Esophagus muscularis mucosa (tissue), 4 donors: Measurements from ENCODE around the gene RTBDN. TPM values are rescaled to one million over a fixed set of nuclear protein-coding genes. Genes with fewer than 3 reads are reported as not detected.
"Not testable (repeated sequence)": the region's sequence is repeated elsewhere in the genome, so short reads cannot be mapped to it uniquely, and the experiment has no call there.

Experiments
- DNase-seq: peaks from one replicate; pipeline ENCODE4 v3.0.0-alpha.2; 2017; ENCODE audit errors: extremely low spot score
- H3K27ac ChIP-seq, 4 donors: fragments of 200-600 bp; sonication (generic); replicated peaks in 1 of 4; 1 replicate in 3 of 4; 2 replicates in 1 of 4; pipeline ENCODE4 v1.5.1; 2016 to 2019; ENCODE audit warnings: mild to moderate bottlenecking in 1 of 4
- H3K27me3 ChIP-seq, 4 donors: fragments of 200-600 bp; sonication (generic); one replicate each; pipeline versions ENCODE4 v1.5.1 to v1.6.0; 2016 to 2019
- H3K36me3 ChIP-seq, 4 donors: fragments of 200-600 bp; sonication (generic); one replicate each; pipeline ENCODE4 v1.5.1; 2016 to 2019
- H3K4me1 ChIP-seq, 4 donors: fragments of 200-600 bp; sonication (generic); one replicate each; pipeline ENCODE4 v1.5.1; 2016 to 2019
- H3K4me3 ChIP-seq, 4 donors: fragments of 200-600 bp; sonication (generic); 1 replicate in 2 of 4; 2 replicates in 2 of 4; pipeline ENCODE4 v1.5.1; 2016 to 2019; ENCODE audit warnings: mild to moderate bottlenecking in 4 of 4, moderate library complexity in 1 of 4
- H3K9me3 ChIP-seq, 4 donors: fragments of 200-600 bp; sonication (generic); 1 replicate in 3 of 4; 2 replicates in 1 of 4; pipeline ENCODE4 v1.5.1; 2016 to 2019
- EP300 ChIP-seq: sonication (generic); formaldehyde crosslinking; IDR thresholded peaks from one replicate; pipeline ENCODE4 v1.6.1; 2017; ENCODE audit warnings: antibody characterized with exemption
- POLR2A ChIP-seq: fragments of 450-650 bp; IDR thresholded peaks from one replicate; pipeline ENCODE4 v1.6.1; 2017; ENCODE audit warnings: antibody characterized with exemption, moderate library complexity, mild to moderate bottlenecking, low read depth
- POLR2AphosphoS5 ChIP-seq, 2 donors: sonication (generic); formaldehyde crosslinking; IDR thresholded peaks; one replicate each; pipeline ENCODE4 v1.6.1; 2017; ENCODE audit warnings: antibody characterized with exemption in 2 of 2
- WGBS: methylation state at CpG from one replicate; pipeline ENCODE4 v1.1.5; 2018; 5-methylcytosine and 5-hydroxymethylcytosine counted together
- intact Hi-C: fragments of 100-400 bp; cut with DNase I; formaldehyde crosslinking; loops from one replicate; pipeline ENCODE4 v1.15.1; 2023
- total RNA-seq, 4 donors: library from RNA; depleted of rRNA; stranded (reverse); fragments of >200 nt; gene quantifications; one replicate each; pipeline versions ENCODE4 v1.1.0 to v1.2.1, GENCODE V29; 2016
- TF ChIP-seq, protein P1 (sequence below), 3 experiments: fragments of 200-600 bp in 2 of 3; fragments of 450-650 bp in 1 of 3; sonication (generic) in 2 of 3; IDR thresholded peaks; one replicate each; pipeline ENCODE4 v1.5.1; 2017 to 2019; ENCODE audit warnings: antibody characterized with exemption in 3 of 3, mild to moderate bottlenecking in 2 of 3, moderate library complexity in 1 of 3

The RTBDN gene
- total RNA-seq, 4 donors from 2014 or later = 0.52 to 0.83 TPM; not detected in 2

DNA sequence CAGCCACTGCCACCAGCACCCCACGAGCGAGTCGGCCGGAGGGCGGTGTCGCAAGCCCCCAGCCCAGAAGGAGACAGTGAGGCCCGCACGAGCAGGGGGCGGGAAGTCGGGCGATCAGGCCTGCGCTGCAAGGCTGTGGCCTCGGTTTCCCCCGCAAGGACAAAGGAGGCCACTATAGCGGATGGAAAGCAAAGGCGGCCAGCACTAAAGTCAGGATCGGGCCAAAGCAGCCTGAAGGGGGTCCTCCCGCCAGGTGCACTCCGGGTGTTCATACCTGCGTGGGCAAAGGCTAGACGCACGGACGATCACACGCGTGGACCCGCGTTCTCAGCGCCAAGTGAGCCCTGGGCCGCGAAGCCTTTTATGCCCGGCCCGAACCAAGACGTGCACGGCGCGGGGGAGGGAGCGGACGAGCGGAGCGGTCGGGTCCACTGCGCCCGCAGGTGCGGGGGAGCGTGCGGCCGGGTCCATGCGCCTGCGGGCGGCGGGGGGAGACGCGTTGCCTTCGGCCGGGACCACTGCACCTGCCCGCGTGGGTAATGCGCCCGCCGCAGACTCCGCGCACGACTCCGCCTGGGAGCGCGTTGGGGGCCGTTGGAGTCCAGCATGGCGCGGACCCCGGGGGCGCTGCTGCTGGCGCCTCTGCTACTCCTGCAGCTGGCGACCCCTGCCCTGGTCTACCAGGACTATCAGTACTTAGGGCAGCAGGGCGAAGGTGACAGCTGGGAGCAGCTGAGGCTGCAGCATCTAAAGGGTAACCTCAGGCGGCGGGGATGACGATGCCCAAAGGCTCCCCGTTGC is 32.7 kb downstream of the RTBDN start, which contains the start of the genes PRDX2 and THSD8:
Gene PRDX2, minus strand, starts transcription at position 335 of the 801 bp plus-strand sequence. CDS start 539 bp downstream, outside the sequence.
Gene THSD8, plus strand, starts transcription at position 604 of the 801 bp plus-strand sequence. Its CDS starts 3 bp downstream, at position 607.
- Histone ChIP-seq H3K9me3 (no peaks in the 10 kb centered on the region), H3K4me1 (peaks cover 28 to 42% (median 37%) of the 10 kb centered on the region in 4 donors), H3K27ac (peak within 1 kb of the TSS; percentile 83 to 89 (median 86)), H3K27me3 (no peaks in the 10 kb centered on the region), H3K4me3 (peak within 1 kb of the TSS; percentile 79 to 93 (median 86)), H3K36me3 (peaks cover 6 to 34% (median 25%) of the 10 kb centered on the region in 4 donors)
- intact Hi-C loops = no loop called here
- WGBS = 0% methylated on average over 12 of the region's 78 CpGs
- TF ChIP-seq POLR2A = peak; percentile 53
- TF ChIP-seq, protein P1, sequence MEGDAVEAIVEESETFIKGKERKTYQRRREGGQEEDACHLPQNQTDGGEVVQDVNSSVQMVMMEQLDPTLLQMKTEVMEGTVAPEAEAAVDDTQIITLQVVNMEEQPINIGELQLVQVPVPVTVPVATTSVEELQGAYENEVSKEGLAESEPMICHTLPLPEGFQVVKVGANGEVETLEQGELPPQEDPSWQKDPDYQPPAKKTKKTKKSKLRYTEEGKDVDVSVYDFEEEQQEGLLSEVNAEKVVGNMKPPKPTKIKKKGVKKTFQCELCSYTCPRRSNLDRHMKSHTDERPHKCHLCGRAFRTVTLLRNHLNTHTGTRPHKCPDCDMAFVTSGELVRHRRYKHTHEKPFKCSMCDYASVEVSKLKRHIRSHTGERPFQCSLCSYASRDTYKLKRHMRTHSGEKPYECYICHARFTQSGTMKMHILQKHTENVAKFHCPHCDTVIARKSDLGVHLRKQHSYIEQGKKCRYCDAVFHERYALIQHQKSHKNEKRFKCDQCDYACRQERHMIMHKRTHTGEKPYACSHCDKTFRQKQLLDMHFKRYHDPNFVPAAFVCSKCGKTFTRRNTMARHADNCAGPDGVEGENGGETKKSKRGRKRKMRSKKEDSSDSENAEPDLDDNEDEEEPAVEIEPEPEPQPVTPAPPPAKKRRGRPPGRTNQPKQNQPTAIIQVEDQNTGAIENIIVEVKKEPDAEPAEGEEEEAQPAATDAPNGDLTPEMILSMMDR (IDR thresholded peaks at IDR 0.05) = no peak
- TF ChIP-seq EP300 = no peak
- peak; percentile 95 to 97 for TF ChIP-seq POLR2AphosphoS5 (IDR thresholded peaks at IDR 0.05)
- DNase-seq = no peak

DNA sequence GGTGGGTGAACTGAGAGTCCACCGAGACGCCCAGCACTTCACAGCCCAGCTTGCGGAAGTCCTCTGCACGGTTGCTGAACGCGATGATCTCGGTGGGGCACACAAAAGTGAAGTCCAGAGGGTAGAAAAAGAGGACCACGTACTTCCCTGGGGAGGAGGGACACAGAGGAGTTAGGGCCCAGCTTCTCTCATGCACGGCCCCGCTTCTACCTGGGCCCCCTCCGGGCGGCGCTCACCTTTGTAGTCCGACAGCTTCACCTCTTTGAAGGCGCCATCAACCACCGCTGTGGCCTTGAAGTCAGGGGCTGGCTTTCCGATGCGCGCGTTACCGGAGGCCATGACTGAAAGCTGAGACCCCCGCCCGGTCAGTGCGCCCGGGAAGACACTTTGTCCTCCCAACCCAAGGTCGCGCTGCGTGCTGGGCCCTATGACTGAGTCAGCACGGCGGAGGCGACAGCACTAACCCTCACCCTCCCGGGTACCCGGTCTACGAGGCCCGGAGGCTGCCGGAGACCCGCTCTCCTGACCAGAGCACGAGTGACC is 33.4 kb downstream of the RTBDN start:
- no peak for DNase-seq
- Histone ChIP-seq H3K9me3 (no peaks in the 10 kb centered on the region), H3K27ac (peak overlapping the region; percentile 83 to 89 (median 86)), H3K36me3 (peaks cover 6 to 34% (median 26%) of the 10 kb centered on the region in 4 donors), H3K4me3 (peak overlapping the region; percentile 79 to 93 (median 86)), H3K4me1 (peaks cover 29 to 42% (median 37%) of the 10 kb centered on the region in 4 donors), H3K27me3 (no peaks in the 10 kb centered on the region)
- TF ChIP-seq EP300 (no peak), POLR2A (no peak), POLR2AphosphoS5 (IDR thresholded peaks at IDR 0.05) (no peak)
- TF ChIP-seq, protein P1 (IDR thresholded peaks at IDR 0.05) = no peak
- WGBS = 17% methylated on average over 19 of the region's 38 CpGs
- intact Hi-C loops = no loop called here

DNA sequence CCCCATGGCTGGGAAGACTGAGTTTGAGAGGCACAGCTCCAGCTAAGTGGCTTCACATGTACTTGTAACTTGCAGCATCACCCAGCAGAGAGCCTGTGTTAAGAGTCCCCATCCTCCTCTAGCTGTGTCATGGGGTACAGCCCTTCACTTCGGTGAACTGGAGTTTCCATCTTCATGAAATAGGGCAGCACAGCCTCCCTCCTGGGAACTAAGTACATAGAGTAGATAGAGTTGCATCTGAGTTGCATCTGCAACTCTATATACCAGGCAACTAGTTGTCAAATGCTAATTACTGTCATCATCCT is 34.0 kb downstream of the RTBDN start:
- no peaks in the 10 kb centered on the region for H3K9me3 ChIP-seq
- H3K27me3 ChIP-seq = no peaks in the 10 kb centered on the region
- WGBS = 83% methylated on average over 1 of the region's 1 CpG
- DNase-seq = no peak
- peaks cover 6 to 34% (median 26%) of the 10 kb centered on the region in 4 donors for H3K36me3 ChIP-seq
- H3K27ac ChIP-seq = peak overlapping the region in 3 of 4 donors; percentile 83 to 89 (median 87)
- H3K4me1 ChIP-seq = peaks cover 30 to 44% (median 40%) of the 10 kb centered on the region in 4 donors
- TF ChIP-seq POLR2AphosphoS5 (IDR thresholded peaks at IDR 0.05) = no peak
- intact Hi-C loops = no loop called here
- H3K4me3 ChIP-seq = peak overlapping the region; percentile 79 to 93 (median 86)

DNA sequence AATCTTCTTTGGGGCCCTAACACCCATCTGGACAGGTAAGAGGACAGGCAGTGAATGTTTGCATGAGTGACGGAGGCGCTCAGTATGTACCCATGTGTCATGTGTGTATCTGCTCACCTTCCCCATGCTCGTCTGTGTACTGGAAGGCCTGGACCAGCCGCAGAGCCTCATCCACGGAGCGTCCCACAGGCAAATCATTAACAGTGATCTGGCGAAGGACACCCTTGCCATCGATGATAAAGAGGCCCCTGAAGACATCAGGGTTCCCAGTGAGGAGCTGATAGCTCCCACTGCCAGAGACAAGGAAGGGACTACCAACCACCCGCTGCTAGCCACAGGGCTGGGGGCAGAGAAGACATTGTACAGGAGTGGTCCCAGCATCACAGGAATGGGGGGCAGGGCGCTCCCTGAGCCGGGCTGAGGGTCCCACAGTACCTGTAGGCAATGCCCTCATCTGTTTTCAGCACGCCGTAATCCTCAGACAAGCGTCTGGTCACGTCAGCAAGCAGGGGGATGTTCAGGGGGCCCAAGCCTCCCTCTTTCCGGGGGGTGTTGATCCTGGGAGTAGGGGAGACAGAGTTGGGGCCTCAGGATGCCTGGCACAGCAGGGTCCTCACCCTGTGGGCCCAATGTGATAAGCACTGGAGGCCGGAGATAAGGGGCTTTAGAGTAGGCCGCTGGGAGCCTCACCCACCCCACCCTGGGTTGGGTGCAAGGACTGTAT is 34.5 kb downstream of the RTBDN start:
- peak overlapping the region in 1 of 4 donors; percentile 85 for H3K4me3 ChIP-seq
- no peaks in the 10 kb centered on the region for H3K27me3 ChIP-seq
- intact Hi-C loops = loop anchor here (5.0 kb wide), 1 partner anchor 38 kb away; no protein-coding TSS in a partner anchor
- no peaks in the 10 kb centered on the region for H3K9me3 ChIP-seq
- H3K4me1 ChIP-seq = peaks cover 30 to 46% (median 40%) of the 10 kb centered on the region in 4 donors
- H3K36me3 ChIP-seq = peaks cover 6 to 34% (median 26%) of the 10 kb centered on the region in 4 donors
- WGBS = 87% methylated on average over 16 of the region's 18 CpGs
- peak overlapping the region in 2 of 4 donors; percentile 83 to 89 for H3K27ac ChIP-seq
- no peak for TF ChIP-seq POLR2A
- no peak for TF ChIP-seq EP300
- no peak for DNase-seq

DNA sequence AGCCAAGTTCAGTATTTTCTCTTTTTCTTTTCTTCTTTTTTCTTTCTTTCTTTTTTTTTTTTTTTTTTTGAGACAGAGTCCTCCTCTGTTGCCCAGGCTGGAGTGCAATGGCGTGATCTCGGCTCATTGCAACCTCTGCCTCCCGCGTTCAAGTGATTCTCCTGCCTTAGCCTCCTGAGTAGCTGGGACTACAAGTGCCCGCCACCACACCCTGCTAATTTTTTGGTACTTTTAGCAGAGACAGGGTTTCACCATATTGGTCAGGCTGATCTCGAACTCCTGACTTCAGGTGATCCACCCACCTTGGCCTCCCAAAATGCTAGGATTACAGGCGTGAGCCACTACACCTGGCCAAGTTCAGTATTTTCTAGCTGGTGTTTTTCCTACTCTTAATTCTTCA is 36.8 kb downstream of the RTBDN start:
- not testable (repeated sequence) for H3K9me3 ChIP-seq, H3K4me3 ChIP-seq, H3K27ac ChIP-seq, H3K27me3 ChIP-seq, DNase-seq
- intact Hi-C loops = loop anchor here (5.0 kb wide), 1 partner anchor 35 kb away; no protein-coding TSS in a partner anchor
- WGBS = 91% methylated on average over 7 of the region's 7 CpGs
- H3K4me1 ChIP-seq = peaks cover 35 to 55% (median 49%) of the 10 kb centered on the region in 4 donors
- H3K36me3 ChIP-seq = peaks cover 6 to 37% (median 26%) of the 10 kb centered on the region in 4 donors
